HG03196 (cell line): Measurements from ENCODE around the gene NEK11.
"Not testable (repeated sequence)": the region's sequence is repeated elsewhere in the genome, so short reads cannot be mapped to it uniquely, and the experiment has no call there.

Experiments
- ATAC-seq: cut with Tn5 transposase; IDR thresholded peaks from one replicate; pipeline ENCODE4 v1.9.1; 2021; ENCODE audit not compliant: unreplicated experiment

NEK11 gene

DNA sequence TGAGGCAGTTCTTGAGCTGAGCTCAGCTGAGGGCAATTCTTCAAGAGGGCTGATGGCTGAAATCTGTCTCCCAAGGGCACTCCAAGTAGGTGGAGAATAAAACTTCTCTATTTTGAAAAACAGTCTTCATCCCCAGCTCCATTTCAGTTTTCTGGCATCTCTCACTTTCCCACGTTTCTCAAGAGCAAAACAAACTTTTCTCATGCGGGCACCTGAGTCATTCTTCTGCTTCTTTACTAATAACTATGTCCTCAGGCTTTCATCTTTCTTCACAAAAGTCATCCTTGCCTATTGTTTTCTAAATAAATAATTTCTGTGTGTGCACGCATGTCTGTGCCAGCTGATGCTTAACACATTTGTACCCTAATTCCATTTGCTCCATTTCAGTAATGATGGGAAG is 258.8 kb downstream of the NEK11 start:
- no peak for ATAC-seq

- ATAC-seq, result no peak
Measured at GRCh38 chr3:131299836-131300235, 273.2 kb downstream of the NEK11 start.

- ATAC-seq, result no peak
Measured at GRCh38 chr3:131303848-131304247, 277.2 kb downstream of the NEK11 start.

DNA sequence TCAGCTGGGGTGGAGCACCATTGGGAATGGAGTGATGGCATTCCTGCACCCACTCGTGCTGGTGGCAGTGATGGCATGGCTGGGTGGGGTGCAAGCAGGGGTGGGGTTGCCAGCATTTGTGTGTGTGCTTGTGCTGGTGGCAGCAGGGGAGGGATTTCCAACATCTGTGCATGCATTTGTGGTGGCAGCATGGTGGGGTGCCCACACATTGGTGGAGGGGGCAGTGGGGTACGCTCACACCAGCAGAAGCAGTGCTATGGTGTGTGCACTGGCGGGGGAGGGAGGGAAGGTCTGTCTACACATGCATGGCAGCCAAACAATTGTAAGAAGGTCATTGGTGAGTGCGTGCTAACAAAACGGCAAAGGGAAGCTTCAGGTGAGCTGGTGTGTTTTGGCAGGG is 278.2 kb downstream of the NEK11 start:
- no peak for ATAC-seq

DNA sequence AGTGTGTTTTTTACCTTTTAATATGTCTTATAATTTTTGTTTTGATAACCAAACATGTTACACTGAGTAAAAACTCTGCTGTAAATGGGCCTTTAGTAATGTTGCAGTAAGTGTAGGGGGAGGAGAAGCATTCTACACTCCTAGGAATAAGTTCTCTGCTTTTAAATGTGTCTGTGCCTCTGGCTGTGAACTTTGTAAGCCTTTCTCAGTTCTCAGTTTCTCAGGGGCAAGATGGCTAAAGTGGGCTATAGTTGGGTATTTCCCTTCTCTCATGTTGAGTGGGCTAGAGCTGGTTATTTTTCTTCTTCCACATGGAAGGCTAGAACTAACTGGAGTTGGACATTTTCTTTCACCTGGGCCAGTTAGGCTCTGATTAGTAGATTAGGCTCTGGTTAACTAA is 279.6 kb downstream of the NEK11 start:
- no peak for ATAC-seq

- no peak for ATAC-seq
Measured at GRCh38 chr3:131314318-131314717, 287.6 kb downstream of the NEK11 start.

DNA sequence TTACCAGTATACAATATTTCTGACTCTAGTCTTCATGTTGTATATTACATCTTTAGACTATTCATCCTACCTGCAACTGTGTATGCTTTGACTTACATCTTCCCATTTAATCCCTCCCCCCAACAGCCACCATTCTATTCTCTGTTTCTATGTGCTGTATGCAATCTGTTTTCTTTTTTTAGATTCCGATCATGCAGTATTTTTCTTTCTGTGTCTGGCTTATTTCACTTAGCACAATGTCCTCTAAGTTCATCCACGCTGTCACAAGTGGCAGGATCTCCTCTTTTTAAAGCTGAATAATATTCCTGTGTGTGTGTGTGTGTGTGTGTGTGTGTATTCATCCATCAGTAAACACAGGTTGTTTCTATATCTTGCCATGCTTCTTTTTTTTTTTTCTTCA is 288.5 kb downstream of the NEK11 start:
- ATAC-seq, result no peak

GRCh38 chr3:131317667-131318066 is 291.0 kb downstream of the NEK11 start:
- no peak for ATAC-seq

- ATAC-seq, result no peak
Measured at GRCh38 chr3:131323014-131323413, 296.3 kb downstream of the NEK11 start.

DNA sequence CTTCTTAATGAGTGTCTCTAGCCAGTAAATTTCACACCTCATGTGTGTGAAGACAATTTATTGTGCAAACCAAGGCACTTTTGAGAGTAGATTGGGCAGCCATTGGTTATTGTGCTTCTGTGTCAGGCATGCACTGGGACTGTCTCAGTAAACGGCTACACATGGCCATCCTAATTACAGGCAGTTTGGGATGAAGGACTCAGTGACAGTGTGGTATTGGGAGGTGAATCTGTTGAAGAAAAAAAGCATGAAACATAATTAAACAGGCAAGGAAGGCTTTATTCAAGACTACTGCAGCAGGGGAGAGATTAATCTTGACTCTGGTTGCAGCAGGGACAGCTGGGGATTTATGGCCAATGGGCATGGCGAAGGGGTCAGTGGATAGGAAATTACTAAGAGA is 297.1 kb downstream of the NEK11 start:
- no peak for ATAC-seq

GRCh38 chr3:131324923-131325322 is 298.2 kb downstream of the NEK11 start:
- no peak for ATAC-seq

- no peak for ATAC-seq
Measured at GRCh38 chr3:131326307-131326706, 299.6 kb downstream of the NEK11 start.

DNA sequence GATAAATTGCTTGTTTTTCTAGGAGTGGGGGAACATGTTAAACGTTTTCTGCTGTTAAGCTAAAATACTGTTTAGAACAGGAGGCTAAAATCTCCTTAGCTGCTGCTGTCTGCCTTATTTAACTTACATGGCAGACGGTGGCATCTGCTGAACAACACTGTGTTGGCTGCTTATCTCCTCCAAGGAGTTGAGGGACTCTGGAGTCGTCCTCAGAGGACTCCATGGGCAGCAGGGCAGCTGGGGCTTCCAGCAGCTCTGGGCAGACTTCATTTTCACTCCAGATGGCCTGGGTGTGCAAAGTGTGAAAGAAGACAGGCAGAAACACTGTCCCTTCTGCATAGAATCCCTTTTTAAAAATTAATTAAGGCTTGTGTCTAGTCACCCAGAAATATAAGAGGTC is 302.0 kb downstream of the NEK11 start:
- ATAC-seq, result no peak

GRCh38 chr3:131329774-131330173 is 303.1 kb downstream of the NEK11 start:
- ATAC-seq, result no peak

GRCh38 chr3:131331456-131332085 is 304.9 kb downstream of the NEK11 start:
- not testable (repeated sequence) for ATAC-seq

DNA sequence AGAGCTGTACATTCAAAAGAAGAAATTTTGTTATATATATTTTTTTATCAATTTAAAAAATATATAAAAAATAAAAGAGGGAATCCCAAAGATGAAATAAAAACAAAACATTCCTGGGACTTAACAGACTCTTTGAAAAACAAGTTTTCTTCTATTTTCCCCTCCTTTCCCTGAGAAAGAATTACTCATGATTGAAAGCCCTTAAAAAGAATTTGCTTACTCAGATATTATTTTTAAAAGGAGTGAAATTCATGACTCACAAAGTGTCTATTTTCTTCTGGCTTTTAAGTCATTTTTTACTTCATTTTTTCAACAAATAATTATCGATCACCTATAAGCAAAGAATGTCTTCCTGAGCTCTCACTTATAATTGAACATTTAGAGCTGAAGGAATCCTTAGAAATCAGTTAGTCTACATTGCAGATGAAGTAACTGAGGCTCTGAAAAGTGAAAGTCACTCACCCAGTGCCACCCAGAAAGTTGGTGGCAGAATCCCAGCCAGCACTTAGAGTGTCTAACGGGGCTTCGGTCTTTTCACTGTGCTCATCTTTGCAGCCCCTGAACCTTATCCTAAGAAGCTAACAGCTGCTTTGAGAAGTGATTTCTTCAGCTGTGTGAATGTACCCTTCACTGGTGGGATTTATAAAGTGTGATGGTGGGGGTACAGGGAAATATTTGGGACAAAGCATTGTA is 312.4 kb downstream of the NEK11 start:
- ATAC-seq, result no peak

- no peak for ATAC-seq
Measured at GRCh38 chr3:131341761-131342160, 315.1 kb downstream of the NEK11 start.

DNA sequence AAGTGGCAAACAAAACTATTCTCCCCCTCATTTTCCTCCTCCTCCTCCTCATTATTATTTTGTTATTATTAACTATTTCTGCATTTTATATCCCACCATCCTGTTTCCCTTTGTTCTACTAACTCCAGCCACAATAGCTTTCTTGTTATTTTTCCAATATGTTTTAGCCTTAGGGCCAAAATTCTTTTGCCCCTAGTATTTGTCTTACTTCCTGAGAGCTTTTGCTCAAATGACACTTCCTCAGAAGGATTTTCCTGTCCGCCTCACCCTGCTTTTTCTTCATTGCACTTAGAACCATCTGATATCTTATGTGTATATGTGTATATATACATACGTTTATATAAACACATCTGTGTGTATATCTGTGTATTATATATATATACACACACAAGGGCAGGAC is 322.2 kb downstream of the NEK11 start:
- ATAC-seq, result no peak

- ATAC-seq, result no peak
Measured at GRCh38 chr3:131349454-131349853, 322.8 kb downstream of the NEK11 start.

DNA sequence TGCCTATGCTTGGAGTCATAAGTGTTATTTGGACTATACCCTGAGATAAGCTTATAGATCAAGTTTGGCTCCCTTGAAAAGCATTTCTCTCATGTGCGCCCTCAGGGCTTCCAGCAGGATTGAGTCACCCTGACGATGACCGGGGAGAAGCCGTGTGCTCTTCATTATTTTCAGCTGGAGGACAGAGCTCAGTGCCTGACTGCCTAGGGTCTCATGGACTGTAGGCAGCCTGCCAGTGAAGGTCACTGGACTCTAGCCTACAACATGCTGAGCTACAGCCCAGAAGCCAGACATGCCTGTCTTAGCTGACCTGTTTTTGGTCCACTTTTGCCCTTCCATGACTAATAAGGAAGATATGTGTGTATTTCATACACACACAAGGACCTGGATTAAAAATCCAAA is 323.3 kb downstream of the NEK11 start:
- ATAC-seq, result no peak

GRCh38 chr3:131350506-131350905 is 323.8 kb downstream of the NEK11 start:
- ATAC-seq, result no peak

GRCh38 chr3:131353016-131353877 is 326.6 kb downstream of the NEK11 start:
- peak; percentile 45 for ATAC-seq
